ENCODE measurements around the gene ROBO4.

The ROBO4 gene

DNA sequence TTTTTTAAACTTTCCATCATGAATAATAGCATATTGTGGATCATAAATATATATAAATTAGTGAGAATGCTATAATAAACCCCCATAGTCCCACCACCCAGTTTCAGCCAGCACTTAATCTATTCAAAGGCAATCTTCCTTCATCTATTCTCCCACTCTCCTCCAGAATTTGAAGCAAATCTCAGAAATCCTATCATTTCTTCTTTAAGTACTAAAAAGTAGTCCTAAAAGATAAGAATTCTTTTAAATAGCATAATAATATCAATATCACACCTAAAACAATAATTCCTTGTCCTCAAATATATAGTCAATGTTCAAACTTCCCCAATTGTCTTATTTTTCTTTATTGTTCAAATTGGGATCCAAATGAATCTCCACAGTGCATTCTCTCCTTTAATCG is 57.0 kb downstream of the ROBO4 start:
- H3K4me3 ChIP-seq (ENCODE audit: control insufficient read depth, low read depth, low read length), result no peak overlapping the region
- DNase-seq (ENCODE audit: low read depth), result no peak
- TF ChIP-seq CTCF (conservative IDR thresholded peaks at IDR 0.05; ENCODE audit: control insufficient read depth, insufficient read depth, low read depth, low read length), result no peak

DNA sequence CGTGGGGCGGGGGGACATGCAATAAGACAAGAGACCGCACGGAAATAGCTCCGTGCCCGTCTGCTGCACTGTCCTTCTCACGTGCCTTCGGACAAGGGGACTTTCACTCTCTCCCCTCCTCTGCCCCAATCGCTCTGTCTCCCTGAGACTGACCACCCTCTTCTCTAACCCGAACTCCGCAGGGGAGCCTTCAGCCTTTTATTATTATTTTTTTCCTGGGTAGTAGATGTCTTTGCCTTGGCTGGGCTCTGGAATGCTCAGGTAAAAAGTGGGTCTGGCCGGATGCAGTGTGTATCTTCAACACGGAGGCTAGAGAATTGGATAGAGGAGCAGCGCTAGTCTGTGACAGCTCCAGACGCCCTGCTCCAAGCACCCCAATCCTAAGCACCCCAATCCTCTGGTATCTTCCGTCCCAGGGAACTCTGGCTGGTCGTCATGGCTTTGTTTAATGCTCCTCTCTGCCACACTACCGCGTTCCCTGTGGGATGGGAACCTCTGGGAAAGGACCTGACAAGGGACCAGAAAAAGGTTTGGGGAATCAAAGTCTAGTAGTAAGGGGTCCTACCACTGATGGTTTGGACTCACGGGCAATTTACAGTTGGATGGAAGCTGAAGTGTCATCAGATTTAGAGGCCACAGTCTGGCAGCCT is 57.6 kb downstream of the ROBO4 start:
- H3K4me3 ChIP-seq (ENCODE audit: control insufficient read depth, low read depth, low read length), result no peak overlapping the region
- no peak for DNase-seq (ENCODE audit: low read depth)
- TF ChIP-seq CTCF (conservative IDR thresholded peaks at IDR 0.05; ENCODE audit: control insufficient read depth, insufficient read depth, low read depth, low read length), result no peak

DNA sequence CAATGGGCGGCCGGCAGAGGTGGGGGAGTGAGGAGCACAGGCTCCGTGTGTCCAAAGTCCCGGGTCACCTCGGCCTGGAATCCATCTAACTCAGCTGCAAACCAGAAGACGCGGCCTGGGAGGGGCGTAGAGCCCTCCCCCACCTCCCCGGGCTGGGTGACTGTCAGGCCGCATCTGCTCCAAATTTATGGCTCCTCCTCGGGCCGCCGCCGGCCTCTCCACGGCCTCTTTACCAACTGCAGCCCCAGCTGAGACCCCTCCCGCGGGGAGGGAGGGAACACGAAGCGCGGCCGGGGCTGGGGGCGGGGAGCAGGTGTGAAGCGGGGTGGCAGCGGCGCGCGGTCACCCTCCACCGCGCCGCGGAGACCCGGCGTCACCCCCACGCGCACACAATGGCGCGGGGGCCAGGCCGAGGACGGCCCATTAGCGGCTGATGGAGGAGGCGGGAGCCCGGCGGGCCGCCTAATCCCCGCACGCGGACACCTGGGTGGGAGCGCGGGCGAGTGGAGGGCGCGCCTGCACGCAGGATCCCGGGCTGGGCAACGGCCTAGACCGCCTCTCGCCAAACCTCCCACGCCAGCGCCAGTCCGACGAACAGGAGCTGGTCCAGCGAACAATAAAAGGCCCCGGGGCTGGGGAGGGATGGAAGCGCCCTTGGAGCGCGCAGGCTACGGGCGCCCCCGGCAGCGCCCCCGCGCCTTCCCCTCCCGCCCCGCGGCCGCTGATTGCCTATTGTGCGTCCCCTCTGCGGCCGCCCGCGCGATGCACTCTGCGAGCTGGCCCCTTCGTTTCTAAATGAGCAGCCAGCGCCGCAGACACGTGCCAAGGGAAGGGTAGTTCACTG is 58.3 kb downstream of the ROBO4 start:
- no peak for TF ChIP-seq CTCF (conservative IDR thresholded peaks at IDR 0.05; ENCODE audit: control insufficient read depth, insufficient read depth, low read depth, low read length)
- H3K4me3 ChIP-seq (ENCODE audit: control insufficient read depth, low read depth, low read length), result peak overlapping the region; percentile 6
- DNase-seq (ENCODE audit: low read depth), result no peak

DNA sequence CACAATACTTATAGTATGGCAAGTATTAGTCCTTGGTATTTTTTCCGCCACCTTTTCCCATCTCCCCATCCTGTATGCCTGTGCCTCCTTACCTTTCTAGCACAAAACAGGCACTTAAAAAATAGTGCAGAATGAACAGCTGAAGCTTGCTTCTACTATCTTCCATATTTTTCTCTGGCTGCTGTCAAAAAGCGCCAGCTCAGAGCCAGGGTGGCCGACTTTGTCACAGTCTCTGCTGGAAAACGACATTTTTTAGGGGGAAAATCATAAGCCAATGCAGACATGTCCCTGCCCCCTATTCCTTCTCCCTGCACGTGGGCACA is 58.9 kb downstream of the ROBO4 start:
- TF ChIP-seq CTCF (conservative IDR thresholded peaks at IDR 0.05; ENCODE audit: control insufficient read depth, insufficient read depth, low read depth, low read length), result no peak
- H3K4me3 ChIP-seq (ENCODE audit: control insufficient read depth, low read depth, low read length), result no peak overlapping the region
- no peak for DNase-seq (ENCODE audit: low read depth)

DNA sequence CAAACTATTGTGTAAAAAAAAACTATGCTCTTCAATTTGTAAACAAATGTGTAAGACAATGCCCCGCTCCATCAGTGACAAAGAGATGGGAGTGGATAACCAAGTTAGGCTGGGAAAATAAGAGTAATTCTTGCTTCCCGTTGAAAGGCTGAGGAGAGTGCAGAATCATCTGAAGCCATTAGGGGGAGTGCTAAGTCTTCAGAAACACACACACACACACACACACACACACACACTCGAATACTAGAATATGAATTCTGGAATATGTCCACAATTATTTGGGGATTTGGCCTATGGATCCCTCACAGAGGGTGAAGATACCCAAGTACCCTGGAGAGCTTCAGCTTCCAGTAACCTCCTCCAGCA is 60.2 kb downstream of the ROBO4 start:
- peak; percentile 73 for TF ChIP-seq CTCF (conservative IDR thresholded peaks at IDR 0.05; ENCODE audit: control insufficient read depth, insufficient read depth, low read depth, low read length)
- peak; percentile 91 for DNase-seq (ENCODE audit: low read depth)
- H3K4me3 ChIP-seq (ENCODE audit: control insufficient read depth, low read depth, low read length), result no peak overlapping the region

- no peak for TF ChIP-seq CTCF (conservative IDR thresholded peaks at IDR 0.05; ENCODE audit: control insufficient read depth, insufficient read depth, low read depth, low read length)
- no peak overlapping the region for H3K4me3 ChIP-seq (ENCODE audit: control insufficient read depth, low read depth, low read length)
- DNase-seq (ENCODE audit: low read depth), result no peak
These were observed 61.7 kb downstream of the ROBO4 start for GRCh38 chr11:124835918-124836317.

All from fibroblast of mammary gland (primary cell).